ENCODE data around the gene RAB11FIP4.

DNA sequence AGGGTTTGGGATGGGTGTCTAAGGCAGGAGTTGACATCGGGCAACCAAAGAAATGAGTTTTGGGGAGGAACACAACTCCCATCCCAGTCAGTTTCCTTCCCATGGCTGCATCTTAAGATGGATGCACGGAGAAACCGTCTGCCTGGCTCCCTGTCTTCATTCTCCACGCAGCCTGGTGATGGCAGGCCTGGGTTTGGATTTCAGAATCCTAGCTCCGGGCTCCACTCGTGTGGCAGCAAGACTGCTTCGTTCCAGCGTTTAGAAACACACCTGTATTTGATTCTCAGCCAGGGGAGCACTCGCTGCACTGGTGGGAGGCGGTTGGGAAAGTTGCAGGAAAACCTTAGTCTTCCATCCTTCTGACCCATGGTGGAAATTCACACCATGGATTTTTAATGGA is 141.1 kb downstream of the RAB11FIP4 start:
- TF ChIP-seq ZC3H11A (IDR thresholded peaks at IDR 0.05; ENCODE audit: low read depth, low read length) (no peak), ZNF785 (CRISPR knock-in tag; IDR thresholded peaks at IDR 0.05) (no peak), CBX2 (IDR thresholded peaks at IDR 0.05; ENCODE audit: insufficient read depth, low read length, poor library complexity, severe bottlenecking) (no peak), ZNF263 (CRISPR knock-in tag; IDR thresholded peaks at IDR 0.05; ENCODE audit: borderline replicate concordance) (no peak), EGR1 (conservative IDR thresholded peaks at IDR 0.05) (no peak), ZZZ3 (IDR thresholded peaks at IDR 0.05) (no peak), GATAD2B (IDR thresholded peaks at IDR 0.05; ENCODE audit: borderline replicate concordance) (no peak), SMAD2 (IDR thresholded peaks at IDR 0.05; ENCODE audit: low read depth, low read length) (no peak)
- TF ChIP-seq, protein P1, sequence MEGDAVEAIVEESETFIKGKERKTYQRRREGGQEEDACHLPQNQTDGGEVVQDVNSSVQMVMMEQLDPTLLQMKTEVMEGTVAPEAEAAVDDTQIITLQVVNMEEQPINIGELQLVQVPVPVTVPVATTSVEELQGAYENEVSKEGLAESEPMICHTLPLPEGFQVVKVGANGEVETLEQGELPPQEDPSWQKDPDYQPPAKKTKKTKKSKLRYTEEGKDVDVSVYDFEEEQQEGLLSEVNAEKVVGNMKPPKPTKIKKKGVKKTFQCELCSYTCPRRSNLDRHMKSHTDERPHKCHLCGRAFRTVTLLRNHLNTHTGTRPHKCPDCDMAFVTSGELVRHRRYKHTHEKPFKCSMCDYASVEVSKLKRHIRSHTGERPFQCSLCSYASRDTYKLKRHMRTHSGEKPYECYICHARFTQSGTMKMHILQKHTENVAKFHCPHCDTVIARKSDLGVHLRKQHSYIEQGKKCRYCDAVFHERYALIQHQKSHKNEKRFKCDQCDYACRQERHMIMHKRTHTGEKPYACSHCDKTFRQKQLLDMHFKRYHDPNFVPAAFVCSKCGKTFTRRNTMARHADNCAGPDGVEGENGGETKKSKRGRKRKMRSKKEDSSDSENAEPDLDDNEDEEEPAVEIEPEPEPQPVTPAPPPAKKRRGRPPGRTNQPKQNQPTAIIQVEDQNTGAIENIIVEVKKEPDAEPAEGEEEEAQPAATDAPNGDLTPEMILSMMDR (IDR thresholded peaks at IDR 0.05 in 2 of 3, conservative IDR thresholded peaks at IDR 0.05 in 1 of 3; ENCODE audit: insufficient read depth in 2 of 3, low read depth in 1 of 3, low read length in 3 of 3): no peak
- TF ChIP-seq, protein P2, sequence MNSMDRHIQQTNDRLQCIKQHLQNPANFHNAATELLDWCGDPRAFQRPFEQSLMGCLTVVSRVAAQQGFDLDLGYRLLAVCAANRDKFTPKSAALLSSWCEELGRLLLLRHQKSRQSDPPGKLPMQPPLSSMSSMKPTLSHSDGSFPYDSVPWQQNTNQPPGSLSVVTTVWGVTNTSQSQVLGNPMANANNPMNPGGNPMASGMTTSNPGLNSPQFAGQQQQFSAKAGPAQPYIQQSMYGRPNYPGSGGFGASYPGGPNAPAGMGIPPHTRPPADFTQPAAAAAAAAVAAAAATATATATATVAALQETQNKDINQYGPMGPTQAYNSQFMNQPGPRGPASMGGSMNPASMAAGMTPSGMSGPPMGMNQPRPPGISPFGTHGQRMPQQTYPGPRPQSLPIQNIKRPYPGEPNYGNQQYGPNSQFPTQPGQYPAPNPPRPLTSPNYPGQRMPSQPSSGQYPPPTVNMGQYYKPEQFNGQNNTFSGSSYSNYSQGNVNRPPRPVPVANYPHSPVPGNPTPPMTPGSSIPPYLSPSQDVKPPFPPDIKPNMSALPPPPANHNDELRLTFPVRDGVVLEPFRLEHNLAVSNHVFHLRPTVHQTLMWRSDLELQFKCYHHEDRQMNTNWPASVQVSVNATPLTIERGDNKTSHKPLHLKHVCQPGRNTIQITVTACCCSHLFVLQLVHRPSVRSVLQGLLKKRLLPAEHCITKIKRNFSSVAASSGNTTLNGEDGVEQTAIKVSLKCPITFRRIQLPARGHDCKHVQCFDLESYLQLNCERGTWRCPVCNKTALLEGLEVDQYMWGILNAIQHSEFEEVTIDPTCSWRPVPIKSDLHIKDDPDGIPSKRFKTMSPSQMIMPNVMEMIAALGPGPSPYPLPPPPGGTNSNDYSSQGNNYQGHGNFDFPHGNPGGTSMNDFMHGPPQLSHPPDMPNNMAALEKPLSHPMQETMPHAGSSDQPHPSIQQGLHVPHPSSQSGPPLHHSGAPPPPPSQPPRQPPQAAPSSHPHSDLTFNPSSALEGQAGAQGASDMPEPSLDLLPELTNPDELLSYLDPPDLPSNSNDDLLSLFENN (IDR thresholded peaks at IDR 0.05; ENCODE audit: low read depth in 2 of 2, low read length in 2 of 2): no peak

Measured in K562 (cell line).